ENCODE measurements around the gene MAP2K3.

DNA sequence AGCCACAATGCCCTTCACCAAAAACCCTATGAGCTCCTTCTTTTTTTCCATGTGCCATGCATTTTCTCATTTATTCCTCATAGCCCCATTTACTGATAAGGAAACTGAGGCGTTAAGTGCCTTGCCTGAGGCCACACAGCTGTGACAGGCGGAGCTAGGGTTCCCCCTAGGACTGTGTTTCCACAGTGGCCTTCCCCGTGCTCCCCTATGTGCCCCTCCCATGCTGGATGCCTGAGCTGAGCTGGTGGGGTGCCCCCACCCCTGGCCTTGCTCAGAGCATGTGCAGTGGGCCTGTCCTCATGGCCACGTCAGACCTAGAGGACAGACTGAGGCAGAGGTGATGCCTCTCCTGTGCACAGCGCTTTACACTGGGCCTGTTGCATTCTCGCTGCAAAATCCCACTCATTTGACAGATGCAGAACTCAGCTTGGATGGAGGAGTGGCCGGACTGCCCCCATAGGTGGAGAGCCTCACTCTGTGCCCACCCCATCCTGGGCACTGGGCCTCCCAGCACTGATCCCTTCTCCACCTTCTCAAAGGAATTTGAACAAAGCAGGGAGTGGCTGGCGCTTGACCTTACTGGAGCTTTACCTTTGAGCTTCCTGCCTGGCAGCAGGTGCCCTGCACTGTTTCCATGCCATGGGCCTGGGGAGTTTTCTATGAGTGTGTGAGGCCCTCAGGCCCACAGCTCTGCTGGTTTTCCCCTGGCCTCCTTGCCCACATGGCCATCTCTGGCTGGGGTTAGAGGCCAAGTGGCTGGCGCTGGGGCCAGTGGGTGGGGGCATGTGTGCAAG lies 2.6 kb downstream of the MAP2K3 start:
- TF ChIP-seq CTCF (IDR thresholded peaks at IDR 0.05), result no peak
- TF ChIP-seq POLR2A (IDR thresholded peaks at IDR 0.05), result no peak
